A673 (cell line): ENCODE measurements around the gene RELL2.

Source experiments
- CTCF ChIP-seq: fragments of 300-800, 200-600 bp; sonication (generic); conservative IDR thresholded peaks from 2 replicates; pipeline ENCODE4 v1.5.1; 2017; ENCODE audit warnings: low read depth, mild to moderate bottlenecking, antibody characterized with exemption, low read length, moderate library complexity, mixed read lengths
- EZH2 ChIP-seq: fragments of 200-600 bp; sonication (generic); IDR thresholded peaks from 2 replicates; pipeline ENCODE4 v1.6.1; 2017; ENCODE audit warnings: borderline replicate concordance, low read depth, mild to moderate bottlenecking, mixed read lengths, antibody characterized with exemption, low read length; ENCODE audit not compliant: poor library complexity, severe bottlenecking

GRCh38 chr5:141618030-141618803, 18.6 kb upstream of the RELL2 start:
- TF ChIP-seq EZH2 (no peak), CTCF (no peak)
